Motor neuron (in vitro differentiated cells): ENCODE results near the gene BTG2. TPM values are rescaled to one million over a fixed set of nuclear protein-coding genes. Genes with fewer than 3 reads are reported as not detected.

Source experiments
- ATAC-seq, 8 experiments: fragments of 200-7000 bp; cut with Tn5 transposase; replicated peaks in 6 of 8; 2 replicates each; pipeline ENCODE4 v1.8.0; 2021; ENCODE audit warnings: mild to moderate bottlenecking in 8 of 8, moderate library complexity in 8 of 8
- H3K27ac ChIP-seq, 2 donors: fragments of 250-450 bp; sonication (Bioruptor Pico); 2 replicates each; pipeline ENCODE4 v1.9.0; 2021; ENCODE audit warnings: antibody characterized with exemption in 2 of 2, mild to moderate bottlenecking in 2 of 2, moderate library complexity in 1 of 2
- H3K4me1 ChIP-seq, 2 donors: fragments of 250-450 bp; sonication (Bioruptor Pico); replicated peaks in 1 of 2; 2 replicates each; pipeline ENCODE4 v1.6.1; 2021; ENCODE audit warnings: antibody characterized with exemption in 2 of 2, mild to moderate bottlenecking in 2 of 2, moderate library complexity in 1 of 2
- H3K4me3 ChIP-seq, 5 donors: fragments of 250-450 bp; sonication (Bioruptor Pico); 2 replicates each; pipeline ENCODE4 v1.9.0; 2021; ENCODE audit warnings: antibody characterized with exemption in 5 of 5, mild to moderate bottlenecking in 5 of 5, moderate library complexity in 4 of 5
- WGBS, 10 experiments: fragments of 450-650 bp; shearing (Covaris generic); methylation state at CpG; one replicate each; pipeline ENCODE4 v1.0.0; 2022; 5-methylcytosine and 5-hydroxymethylcytosine counted together
- in situ Hi-C, 9 experiments: fragments of 400-800 bp; cut with MboI; loops; one replicate each; pipeline ENCODE4 v1.15.0; 2021; ENCODE audit warnings: low sequenced_read_pairs in 9 of 9, low pct_unique_long_range_greater_than_20kb in 2 of 9; ENCODE audit not compliant: unreplicated experiment in 9 of 9
- total RNA-seq, 8 experiments: library from RNA; unstranded; fragments of 300-600 nt; gene quantifications; 2 replicates each; pipeline versions ENCODE4 v1.2.3 to v1.2.4, GENCODE V29; 2022

Gene BTG2
- total RNA-seq, 8 experiments from 2014 or later, result 23.7 to 60.1 (median 29.4) TPM

GRCh38 chr1:203280061-203280460, 25.3 kb upstream of the BTG2 start:
- ATAC-seq, result no peak
- in situ Hi-C loops, result no loop called here
- WGBS, 10 experiments, result 70 to 100% (median 99%) methylated on average over 1 to 5 of the region's 5 CpGs
- Histone ChIP-seq H3K4me3 (no peak overlapping the region), H3K27ac (no peak overlapping the region), H3K4me1 (peaks cover 27 to 36% of the 10 kb centered on the region in 2 donors)

- ATAC-seq, result peak in 3 of 8 experiments; percentile 49 to 75 (median 73)
- Histone ChIP-seq H3K4me3 (no peak overlapping the region), H3K27ac (no peak overlapping the region), H3K4me1 (peaks cover 27 to 38% of the 10 kb centered on the region in 2 donors)
- 29 to 89% (median 78%) methylated on average over 1 to 3 of the region's 3 CpGs; no CpG with 5 or more reads in 4 of the 10 experiments for WGBS, 10 experiments
- in situ Hi-C loops, result no loop called here
These were observed 24.3 kb upstream of the BTG2 start for GRCh38 chr1:203281033-203281432.

GRCh38 chr1:203281851-203282661, 23.3 kb upstream of the BTG2 start:
- in situ Hi-C loops, result no loop called here
- no peak for ATAC-seq
- Histone ChIP-seq H3K4me1 (peaks cover 31 to 48% of the 10 kb centered on the region in 2 donors), H3K4me3 (no peak overlapping the region), H3K27ac (no peak overlapping the region)
- WGBS, 10 experiments, result 33 to 100% (median 85%) methylated on average over 2 to 10 of the region's 10 CpGs; no CpG with 5 or more reads in 1 of the 10 experiments

GRCh38 chr1:203282720-203283542, 22.4 kb upstream of the BTG2 start:
- WGBS, 10 experiments, result 60 to 100% (median 73%) methylated on average over 2 to 11 of the region's 11 CpGs; no CpG with 5 or more reads in 2 of the 10 experiments
- in situ Hi-C loops, result no loop called here

GRCh38 chr1:203283597-203283996, 21.7 kb upstream of the BTG2 start:
- Histone ChIP-seq H3K4me1 (peaks cover 30 to 46% of the 10 kb centered on the region in 2 donors), H3K27ac (no peak overlapping the region), H3K4me3 (no peak overlapping the region)
- WGBS, 10 experiments, result 81 to 100% (median 96%) methylated on average over 2 to 6 of the region's 6 CpGs; no CpG with 5 or more reads in 1 of the 10 experiments
- ATAC-seq, result no peak
- in situ Hi-C loops, result no loop called here

More at GRCh38 chr1:203282720-203283542, 22.4 kb upstream of the BTG2 start:
- no peak for ATAC-seq
- no peak overlapping the region for H3K4me3 ChIP-seq
- H3K27ac ChIP-seq, result no peak overlapping the region
- peaks cover 36 to 52% of the 10 kb centered on the region in 2 donors for H3K4me1 ChIP-seq

GRCh38 chr1:203284411-203285123, 20.8 kb upstream of the BTG2 start:
- ATAC-seq, result no peak
- peaks cover 26 to 44% of the 10 kb centered on the region in 2 donors for H3K4me1 ChIP-seq
- H3K27ac ChIP-seq, result no peak overlapping the region
- H3K4me3 ChIP-seq, result no peak overlapping the region
- in situ Hi-C loops, result no loop called here
- 33 to 100% (median 88%) methylated on average over 1 to 10 of the region's 11 CpGs; no CpG with 5 or more reads in 2 of the 10 experiments for WGBS, 10 experiments

GRCh38 chr1:203286161-203286984, 18.9 kb upstream of the BTG2 start:
- WGBS, 10 experiments, result 49 to 83% (median 74%) methylated on average over 2 to 9 of the region's 9 CpGs; no CpG with 5 or more reads in 2 of the 10 experiments
- Histone ChIP-seq H3K4me1 (peaks cover 42 to 56% of the 10 kb centered on the region in 2 donors), H3K27ac (no peak overlapping the region), H3K4me3 (no peak overlapping the region)
- in situ Hi-C loops, result no loop called here
- ATAC-seq, result no peak

- in situ Hi-C loops, result no loop called here
- WGBS, 10 experiments, result 0 to 100% (median 82%) methylated on average over 1 to 5 of the region's 9 CpGs; no CpG with 5 or more reads in 3 of the 10 experiments
- ATAC-seq, result peak in 3 of 8 experiments; percentile 4 to 11 (median 5)
- Histone ChIP-seq H3K4me3 (no peak overlapping the region), H3K27ac (no peak overlapping the region), H3K4me1 (peaks cover 43 to 57% of the 10 kb centered on the region in 2 donors)
These were observed 18.0 kb upstream of the BTG2 start for GRCh38 chr1:203287109-203287893.

- in situ Hi-C loops, result no loop called here
- Histone ChIP-seq H3K4me1 (peaks cover 37 to 51% of the 10 kb centered on the region in 2 donors), H3K27ac (no peak overlapping the region), H3K4me3 (no peak overlapping the region)
- 60 to 98% (median 89%) methylated on average over 2 to 5 of the region's 5 CpGs; no CpG with 5 or more reads in 4 of the 10 experiments for WGBS, 10 experiments
- no peak for ATAC-seq
These were observed 17.4 kb upstream of the BTG2 start for GRCh38 chr1:203287898-203288297.

GRCh38 chr1:203288400-203288799, 16.9 kb upstream of the BTG2 start:
- WGBS, 10 experiments, result 25 to 89% (median 75%) methylated on average over 2 to 7 of the region's 7 CpGs; no CpG with 5 or more reads in 3 of the 10 experiments
- Histone ChIP-seq H3K4me1 (peaks cover 33 to 47% of the 10 kb centered on the region in 2 donors), H3K4me3 (no peak overlapping the region), H3K27ac (no peak overlapping the region)
- in situ Hi-C loops, result no loop called here
- no peak for ATAC-seq

GRCh38 chr1:203289281-203289981, 15.9 kb upstream of the BTG2 start:
- WGBS, 10 experiments, result 43 to 72% (median 68%) methylated on average over 2 to 12 of the region's 12 CpGs; no CpG with 5 or more reads in 4 of the 10 experiments

More at GRCh38 chr1:203289281-203289981, 15.9 kb upstream of the BTG2 start:
- peak overlapping the region; percentile 61 to 81 for H3K27ac ChIP-seq
- H3K4me3 ChIP-seq, result no peak overlapping the region
- H3K4me1 ChIP-seq, result peaks cover 33 to 47% of the 10 kb centered on the region in 2 donors
- in situ Hi-C loops, result no loop called here
- no peak for ATAC-seq
